Epithelial cell of esophagus (primary cell): Measurements from ENCODE around the gene MROH8.

Experiments
- DNase-seq: peaks from one replicate; pipeline ENCODE4 v3.0.0; 2010; ENCODE audit warnings: low read depth
- H3K4me3 ChIP-seq: 2 replicates; pipeline ENCODE4 v1.5.1; 2011; ENCODE audit warnings: mild to moderate bottlenecking, low read length, control low read depth
- CTCF ChIP-seq: IDR thresholded peaks from 2 replicates; pipeline ENCODE4 v1.5.1; 2011; ENCODE audit warnings: low read depth, mild to moderate bottlenecking, low read length, control low read depth, inconsistent platforms; ENCODE audit not compliant: insufficient read depth; ENCODE audit errors: missing control alignments

Gene MROH8

GRCh38 chr20:37172836-37173235, 6.5 kb downstream of the MROH8 start:
- no peak overlapping the region for H3K4me3 ChIP-seq
- DNase-seq: no peak
- no peak for TF ChIP-seq CTCF

GRCh38 chr20:37166867-37167266, 12.5 kb downstream of the MROH8 start:
- DNase-seq: no peak
- TF ChIP-seq CTCF: no peak
- no peak overlapping the region for H3K4me3 ChIP-seq

GRCh38 chr20:37165031-37165430, 14.3 kb downstream of the MROH8 start:
- H3K4me3 ChIP-seq: no peak overlapping the region
- DNase-seq: no peak
- no peak for TF ChIP-seq CTCF

- no peak for TF ChIP-seq CTCF
- DNase-seq: no peak
- no peak overlapping the region for H3K4me3 ChIP-seq
Observed at GRCh38 chr20:37163832-37164554, 15.4 kb downstream of the MROH8 start.

- TF ChIP-seq CTCF: no peak
- DNase-seq: no peak
- no peak overlapping the region for H3K4me3 ChIP-seq
Observed at GRCh38 chr20:37162646-37163045, 16.7 kb downstream of the MROH8 start.

GRCh38 chr20:37161830-37162549, 17.4 kb downstream of the MROH8 start:
- H3K4me3 ChIP-seq: no peak overlapping the region
- TF ChIP-seq CTCF: no peak
- no peak for DNase-seq
